Measurements from ENCODE around the gene TAF1D. TPM values are rescaled to one million over a fixed set of nuclear protein-coding genes. Genes with fewer than 3 reads are reported as not detected.

Gene TAF1D
- total RNA-seq, 6 experiments from 2014 or later, result 89.6 to 112 (median 97.0) TPM

- Mint-ChIP-seq H3K27ac (no peak overlapping the region; the same call in 1 of the 2 replicates), H3K4me1 (ENCODE audit: low read depth) (peaks cover 9% of the 10 kb centered on the region), H3K27me3 (ENCODE audit: insufficient read depth) (no peaks in the 10 kb centered on the region), H3K9me3 (no peaks in the 10 kb centered on the region), H3K36me3 (ENCODE audit: low read depth) (peaks cover 50% of the 10 kb centered on the region), H3K4me3 (no peak overlapping the region)
- TF ChIP-seq, protein P1, sequence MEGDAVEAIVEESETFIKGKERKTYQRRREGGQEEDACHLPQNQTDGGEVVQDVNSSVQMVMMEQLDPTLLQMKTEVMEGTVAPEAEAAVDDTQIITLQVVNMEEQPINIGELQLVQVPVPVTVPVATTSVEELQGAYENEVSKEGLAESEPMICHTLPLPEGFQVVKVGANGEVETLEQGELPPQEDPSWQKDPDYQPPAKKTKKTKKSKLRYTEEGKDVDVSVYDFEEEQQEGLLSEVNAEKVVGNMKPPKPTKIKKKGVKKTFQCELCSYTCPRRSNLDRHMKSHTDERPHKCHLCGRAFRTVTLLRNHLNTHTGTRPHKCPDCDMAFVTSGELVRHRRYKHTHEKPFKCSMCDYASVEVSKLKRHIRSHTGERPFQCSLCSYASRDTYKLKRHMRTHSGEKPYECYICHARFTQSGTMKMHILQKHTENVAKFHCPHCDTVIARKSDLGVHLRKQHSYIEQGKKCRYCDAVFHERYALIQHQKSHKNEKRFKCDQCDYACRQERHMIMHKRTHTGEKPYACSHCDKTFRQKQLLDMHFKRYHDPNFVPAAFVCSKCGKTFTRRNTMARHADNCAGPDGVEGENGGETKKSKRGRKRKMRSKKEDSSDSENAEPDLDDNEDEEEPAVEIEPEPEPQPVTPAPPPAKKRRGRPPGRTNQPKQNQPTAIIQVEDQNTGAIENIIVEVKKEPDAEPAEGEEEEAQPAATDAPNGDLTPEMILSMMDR (IDR thresholded peaks at IDR 0.05), result no peak
- DNase-seq, result peak; percentile 24
These were observed 40.5 kb downstream of the TAF1D start for GRCh38 chr11:93700830-93701229.

DNA sequence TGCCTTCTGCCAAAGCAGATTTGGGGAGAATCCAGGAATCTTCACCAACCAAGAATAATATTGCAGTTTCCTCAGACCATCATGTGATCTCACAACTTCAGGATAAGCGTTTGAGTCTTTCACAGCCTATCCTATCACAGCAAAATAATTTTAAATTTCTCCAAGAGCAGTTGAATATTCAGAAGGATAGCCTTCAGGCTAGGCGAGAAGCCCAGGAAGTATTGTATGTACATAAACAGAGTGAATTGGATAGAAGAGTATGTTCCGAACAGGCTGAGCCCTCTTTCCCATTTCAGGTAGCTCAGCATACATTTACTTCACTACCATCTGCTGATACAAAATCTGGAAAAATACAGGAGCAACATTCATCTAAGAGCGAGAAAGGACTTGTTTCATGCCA, 43.7 kb downstream of the TAF1D start:
- Mint-ChIP-seq H3K27me3 (ENCODE audit: insufficient read depth) (no peaks in the 10 kb centered on the region), H3K36me3 (ENCODE audit: low read depth) (peaks cover 49% of the 10 kb centered on the region)

GRCh38 chr11:93694557-93694956, 46.7 kb downstream of the TAF1D start:
- Mint-ChIP-seq H3K9me3 (no peaks in the 10 kb centered on the region), H3K27me3 (ENCODE audit: insufficient read depth) (no peaks in the 10 kb centered on the region), H3K4me3 (no peak overlapping the region), H3K27ac (no peak overlapping the region), H3K4me1 (ENCODE audit: low read depth) (no peaks in the 10 kb centered on the region), H3K36me3 (ENCODE audit: low read depth) (peaks cover 39% of the 10 kb centered on the region)
- TF ChIP-seq, protein P1 (IDR thresholded peaks at IDR 0.05), result no peak
- DNase-seq, result no peak

More for the DNA sequence above, 43.7 kb downstream of the TAF1D start:
- Mint-ChIP-seq H3K9me3 (no peaks in the 10 kb centered on the region), H3K4me1 (ENCODE audit: low read depth) (peaks cover 9% of the 10 kb centered on the region), H3K4me3 (no peak overlapping the region), H3K27ac (no peak overlapping the region)
- no peak for DNase-seq
- TF ChIP-seq, protein P1 (IDR thresholded peaks at IDR 0.05), result no peak

- Mint-ChIP-seq H3K27me3 (ENCODE audit: insufficient read depth) (no peaks in the 10 kb centered on the region), H3K36me3 (ENCODE audit: low read depth) (peaks cover 38% of the 10 kb centered on the region)
These were observed 47.2 kb downstream of the TAF1D start for GRCh38 chr11:93694109-93694508.

DNA sequence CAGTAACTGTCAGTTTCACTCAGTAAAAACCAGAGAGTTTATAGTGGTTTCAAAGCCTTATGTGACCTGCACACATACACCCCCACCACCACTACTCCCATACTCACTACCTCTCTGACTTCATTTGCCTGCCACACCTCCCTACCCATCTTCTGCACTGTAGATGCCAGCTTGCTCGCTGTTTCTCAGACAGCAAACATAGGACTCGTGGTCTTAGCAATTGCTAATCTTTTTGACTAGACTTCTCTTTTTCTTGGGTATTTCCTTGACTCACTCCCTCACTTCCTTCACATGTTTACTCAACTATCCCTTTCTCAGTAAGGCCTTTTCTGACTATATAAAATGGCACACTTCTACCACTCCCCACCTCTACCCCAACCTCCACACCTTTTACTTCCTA, 52.1 kb downstream of the TAF1D start:
- Mint-ChIP-seq H3K27ac (no peak overlapping the region), H3K27me3 (ENCODE audit: insufficient read depth) (no peaks in the 10 kb centered on the region), H3K4me3 (no peak overlapping the region), H3K9me3 (no peaks in the 10 kb centered on the region), H3K4me1 (ENCODE audit: low read depth) (peaks cover 11% of the 10 kb centered on the region), H3K36me3 (ENCODE audit: low read depth) (peaks cover 25% of the 10 kb centered on the region)
- TF ChIP-seq, protein P1 (IDR thresholded peaks at IDR 0.05), result no peak
- no peak for DNase-seq

More at GRCh38 chr11:93694109-93694508, 47.2 kb downstream of the TAF1D start:
- Mint-ChIP-seq H3K4me1 (ENCODE audit: low read depth) (no peaks in the 10 kb centered on the region), H3K9me3 (no peaks in the 10 kb centered on the region), H3K4me3 (no peak overlapping the region), H3K27ac (no peak overlapping the region)
- TF ChIP-seq, protein P1 (IDR thresholded peaks at IDR 0.05), result peak; percentile 54
- DNase-seq, result no peak

DNA sequence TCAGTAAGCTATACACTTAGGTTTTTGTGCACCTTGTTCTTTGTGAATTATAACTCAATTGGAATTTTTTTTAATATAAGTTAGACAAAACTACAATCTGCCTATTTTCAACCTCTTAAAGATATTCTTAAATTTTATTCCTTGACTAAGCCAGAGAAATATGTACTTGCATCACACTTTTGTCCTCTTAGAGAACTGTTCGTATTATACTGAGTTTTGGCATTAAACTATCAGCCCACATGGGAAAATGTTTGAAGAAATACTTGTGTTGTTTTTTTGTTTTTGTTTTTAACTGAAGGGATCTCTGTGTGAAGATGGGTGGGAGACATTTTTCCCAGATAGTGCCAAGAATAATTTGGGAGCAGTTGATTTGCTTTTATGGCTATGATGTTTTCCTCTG, 54.5 kb downstream of the TAF1D start:
- DNase-seq, result no peak
- Mint-ChIP-seq H3K4me1 (ENCODE audit: low read depth) (peaks cover 11% of the 10 kb centered on the region), H3K27me3 (ENCODE audit: insufficient read depth) (no peaks in the 10 kb centered on the region), H3K9me3 (no peaks in the 10 kb centered on the region), H3K36me3 (ENCODE audit: low read depth) (peaks cover 39% of the 10 kb centered on the region), H3K27ac (no peak overlapping the region; the same call in none of the 2 replicates), H3K4me3 (no peak overlapping the region)
- TF ChIP-seq, protein P1 (IDR thresholded peaks at IDR 0.05), result no peak
